Keratinocyte (primary cell): ENCODE measurements around the gene FILIP1. TPM values are rescaled to one million over a fixed set of nuclear protein-coding genes. Genes with fewer than 3 reads are reported as not detected.

Experiments
- DNase-seq: peaks from one replicate; pipeline ENCODE4 v3.0.0-alpha.2; 2011; ENCODE audit warnings: low read depth, missing footprints, low spot score
- FAIRE-seq: peaks from 2 replicates; lab custom pipeline; 2011; peaks lifted over from hg19 to GRCh38; lab: Jason Lieb, UNC
- H2AFZ ChIP-seq: 2 replicates; pipeline ENCODE4 v1.6.0; 2012; ENCODE audit warnings: low read length, control low read depth, inconsistent platforms; ENCODE audit not compliant: control insufficient read depth
- H3K27ac ChIP-seq: 2 replicates; pipeline ENCODE4 v1.5.1; 2011; ENCODE audit warnings: low read length; ENCODE audit not compliant: control insufficient read depth, insufficient read depth
- H3K27me3 ChIP-seq: 3 replicates; pipeline ENCODE4 v1.6.0; 2011; ENCODE audit warnings: low read length; ENCODE audit not compliant: control insufficient read depth, insufficient read depth; ENCODE audit errors: extremely low read depth
- H3K36me3 ChIP-seq, 2 experiments: 2 replicates in 1 of 2; 3 replicates in 1 of 2; pipeline ENCODE4 v1.5.1; 2011; ENCODE audit warnings: low read length in 2 of 2, mild to moderate bottlenecking in 1 of 2; ENCODE audit not compliant: control insufficient read depth in 2 of 2, insufficient read depth in 2 of 2; ENCODE audit errors: extremely low read depth in 1 of 2
- H3K4me1 ChIP-seq: 3 replicates; pipeline ENCODE4 v1.5.1; 2011; ENCODE audit warnings: low read length; ENCODE audit not compliant: control insufficient read depth, insufficient read depth; ENCODE audit errors: extremely low read depth
- H3K4me2 ChIP-seq: 3 replicates; pipeline ENCODE4 v1.6.0; 2011; ENCODE audit warnings: low read depth, low read length; ENCODE audit not compliant: control insufficient read depth, insufficient read depth; ENCODE audit errors: extremely low read depth
- H3K4me3 ChIP-seq, 3 experiments: fragments of 200-600 bp in 1 of 3; sonication (generic) in 1 of 3; 2 replicates in 2 of 3; 3 replicates in 1 of 3; pipeline ENCODE4 v1.5.1; 2011 to 2016; ENCODE audit warnings: low read length in 3 of 3, mild to moderate bottlenecking in 3 of 3, control low read depth in 2 of 3, inconsistent platforms in 1 of 3, low read depth in 1 of 3, mixed read lengths in 1 of 3, mixed run types in 1 of 3, moderate library complexity in 1 of 3; ENCODE audit not compliant: control insufficient read depth in 2 of 3, insufficient read depth in 2 of 3; ENCODE audit errors: extremely low read depth in 1 of 3
- H3K79me2 ChIP-seq: 2 replicates; pipeline ENCODE4 v1.6.0; 2012; ENCODE audit warnings: low read length; ENCODE audit not compliant: control insufficient read depth, insufficient read depth
- H3K9ac ChIP-seq: 3 replicates; pipeline ENCODE4 v1.6.0; 2011; ENCODE audit warnings: low read length; ENCODE audit not compliant: control insufficient read depth, insufficient read depth; ENCODE audit errors: extremely low read depth
- H3K9me1 ChIP-seq: 3 replicates; pipeline ENCODE4 v1.6.0; 2011; ENCODE audit warnings: low read length; ENCODE audit not compliant: control insufficient read depth, insufficient read depth; ENCODE audit errors: extremely low read depth
- H3K9me3 ChIP-seq: 2 replicates; pipeline ENCODE4 v1.5.1; 2012; ENCODE audit warnings: low read depth, low read length; ENCODE audit not compliant: control insufficient read depth
- H4K20me1 ChIP-seq: 3 replicates; pipeline ENCODE4 v1.6.0; 2011; ENCODE audit warnings: low read length; ENCODE audit not compliant: control insufficient read depth, insufficient read depth; ENCODE audit errors: extremely low read depth
- CTCF ChIP-seq, 3 experiments: IDR thresholded peaks in 1 of 3; conservative IDR thresholded peaks in 1 of 3; optimal IDR thresholded peaks in 1 of 3; 2 replicates in 2 of 3; 3 replicates in 1 of 3; pipeline versions ENCODE3 to v1.5.1; 2011; ENCODE audit warnings: low read length in 3 of 3, mild to moderate bottlenecking in 3 of 3, moderate library complexity in 2 of 3, control low read depth in 1 of 3, inconsistent platforms in 1 of 3; ENCODE audit not compliant: insufficient read depth in 2 of 3; ENCODE audit errors: extremely low read depth in 1 of 3
- EZH2 ChIP-seq: IDR thresholded peaks from one replicate; pipeline ENCODE4 v1.6.1; 2012; ENCODE audit warnings: inconsistent platforms, mild to moderate bottlenecking, low read length, moderate library complexity
- dilution Hi-C: fragments of 300-500 bp; cut with MboI; formaldehyde crosslinking; loops from one replicate; pipeline ENCODE4 v1.7.0; 2020; ENCODE audit warnings: low sequenced_read_pairs; ENCODE audit not compliant: extremely low pct_ligation_motif_present
- polyA plus RNA-seq, 5 experiments: library from polyadenylated mRNA; depleted of rRNA in 3 of 5; stranded (reverse) in 3 of 5; stranded (forward) in 1 of 5; unstranded in 1 of 5; fragments of >200 nt; gene quantifications; 1 replicate in 1 of 5; 2 replicates in 3 of 5; 3 replicates in 1 of 5; pipeline versions ENCODE4 v1.2.1 to v1.2.3, GENCODE V29; 2011 to 2012; ENCODE audit warnings: missing spikeins in 2 of 5, low read depth in 1 of 5, low replicate concordance in 1 of 5

Gene FILIP1
- polyA plus RNA-seq, 1 donor (not counting 4 experiments of a cell fraction or from before 2014, with no cell fraction given) = 0.01 TPM

GRCh38 chr6:75449630-75450206 lies 43.9 kb downstream of the FILIP1 start:
- no peak for DNase-seq
- Histone ChIP-seq H3K9me3 (no peaks in the 10 kb centered on the region), H3K9ac (no peak overlapping the region), H3K4me1 (no peaks in the 10 kb centered on the region), H3K36me3 (no peaks in the 10 kb centered on the region), H3K79me2 (no peaks in the 10 kb centered on the region), H2AFZ (no peak overlapping the region), H3K4me3 (no peak overlapping the region), H3K4me2 (no peak overlapping the region), H4K20me1 (no peaks in the 10 kb centered on the region), H3K9me1 (no peaks in the 10 kb centered on the region), H3K27ac (no peak overlapping the region), H3K27me3 (no peaks in the 10 kb centered on the region)
- TF ChIP-seq CTCF (optimal IDR thresholded peaks at IDR 0.05 in 1 of 3, IDR thresholded peaks at IDR 0.05 in 1 of 3, conservative IDR thresholded peaks at IDR 0.05 in 1 of 3; ENCODE audit: extremely low read depth in 1 of 3, insufficient read depth in 2 of 3, low read length in 3 of 3) (no peak), EZH2 (no peak)
- FAIRE-seq = no peak
- dilution Hi-C loops = no loop called here

GRCh38 chr6:75446241-75446880 lies 47.2 kb downstream of the FILIP1 start:
- Histone ChIP-seq H3K9ac (no peak overlapping the region), H3K27me3 (no peaks in the 10 kb centered on the region), H2AFZ (no peak overlapping the region), H3K36me3 (no peaks in the 10 kb centered on the region), H3K9me1 (no peaks in the 10 kb centered on the region), H3K4me1 (no peaks in the 10 kb centered on the region), H3K4me2 (no peak overlapping the region), H3K79me2 (no peaks in the 10 kb centered on the region), H4K20me1 (no peaks in the 10 kb centered on the region), H3K9me3 (no peaks in the 10 kb centered on the region), H3K4me3 (no peak overlapping the region), H3K27ac (no peak overlapping the region)
- FAIRE-seq (no peak), DNase-seq (no peak)
- dilution Hi-C loops = no loop called here
- no peak for TF ChIP-seq CTCF (optimal IDR thresholded peaks at IDR 0.05 in 1 of 3, IDR thresholded peaks at IDR 0.05 in 1 of 3, conservative IDR thresholded peaks at IDR 0.05 in 1 of 3; ENCODE audit: extremely low read depth in 1 of 3, insufficient read depth in 2 of 3, low read length in 3 of 3)
- no peak for TF ChIP-seq EZH2
